GM12892 (cell line): ENCODE measurements around the gene SMCHD1.

ENCODE experiments used
- POLR2A ChIP-seq: IDR thresholded peaks from 2 replicates; pipeline ENCODE4 v1.6.1; 2011; ENCODE audit warnings: low read depth, low read length, control low read depth
- POLR2AphosphoS5 ChIP-seq: IDR thresholded peaks from 2 replicates; pipeline ENCODE4 v1.6.1; 2011; ENCODE audit warnings: low read depth, low read length, control low read depth

- TF ChIP-seq POLR2A = no peak
- no peak for TF ChIP-seq POLR2AphosphoS5
Observed at GRCh38 chr18:2657788-2658458, 2.4 kb downstream of the SMCHD1 start.
